ENCODE data around the gene NDUFA6. TPM values are rescaled to one million over a fixed set of nuclear protein-coding genes. Genes with fewer than 3 reads are reported as not detected.

Gene NDUFA6
- total and polyA plus RNA-seq, 2 experiments from 2014 or later, result 56.3 to 180 TPM

DNA sequence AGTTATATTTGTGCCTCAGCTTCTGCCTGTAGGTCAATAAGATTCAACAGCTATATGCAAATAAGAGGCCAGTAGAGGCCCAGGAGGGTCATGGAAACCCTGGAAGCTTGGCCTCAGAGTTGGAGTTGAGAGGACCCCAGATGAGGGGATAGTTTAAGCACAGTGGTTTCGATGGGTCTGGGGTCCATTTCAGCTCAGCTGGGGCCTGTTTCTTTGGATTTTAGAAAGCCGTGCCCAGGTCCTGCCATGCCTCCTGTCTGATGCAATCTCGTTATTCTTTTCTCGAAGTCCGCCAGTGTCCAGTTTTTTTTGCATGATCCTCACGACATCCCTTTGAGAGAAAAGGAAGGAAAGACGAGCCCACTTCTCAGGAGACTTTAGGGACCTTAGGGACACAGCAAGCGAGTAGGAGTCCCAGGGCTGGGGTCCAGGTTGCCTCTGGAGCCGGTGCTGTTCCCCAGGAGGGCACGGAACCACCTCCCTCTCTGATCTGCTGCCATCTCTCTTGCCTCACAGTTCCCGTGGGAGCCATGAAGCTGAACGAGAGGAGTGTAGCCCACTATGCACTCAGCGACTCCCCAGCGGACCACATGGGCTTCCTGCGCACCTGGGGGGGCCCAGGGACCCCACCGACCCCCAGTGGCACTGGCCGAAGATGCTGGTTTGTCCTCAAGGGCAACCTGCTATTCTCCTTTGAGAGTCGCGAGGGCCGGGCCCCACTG is 13.6 kb downstream of the NDUFA6 start:
- in situ Hi-C loops (cut with MboI), result no loop called here
- H4K20me1 ChIP-seq (ENCODE audit: insufficient read depth), result no peaks in the 10 kb centered on the region
- H3F3A ChIP-seq (ENCODE audit: insufficient read depth), result peaks cover 35% of the 10 kb centered on the region
- 78 to 84% methylated on average over 19 to 20 of the region's 20 CpGs for WGBS, 2 experiments (ENCODE audit: low coverage in 1 of 2, low lambda C conversion rate in 2 of 2, missing lambda C conversion rate in 2 of 2)
- no peak overlapping the region for H3K4me2 ChIP-seq (ENCODE audit: unreplicated experiment)
- peaks cover 27% of the 10 kb centered on the region for H3K4me1 ChIP-seq (ENCODE audit: insufficient read depth)
- no peaks in the 10 kb centered on the region for H3K27me3 ChIP-seq (replicated peaks; ENCODE audit: insufficient read depth)
- TF ChIP-seq EZH2 (IDR thresholded peaks at IDR 0.05; ENCODE audit: insufficient read depth, poor library complexity, severe bottlenecking) (no peak), EZH2phosphoT487 (IDR thresholded peaks at IDR 0.05; ENCODE audit: insufficient read depth, low read depth) (no peak)
- no peaks in the 10 kb centered on the region for H3K36me3 ChIP-seq (ENCODE audit: low read depth)
- DNase-seq, result no peak
- no peaks in the 10 kb centered on the region for H3K9me2 ChIP-seq (ENCODE audit: insufficient read depth)
- H3K4me3 ChIP-seq, result no peak overlapping the region
- no peaks in the 10 kb centered on the region for H3K9me3 ChIP-seq (ENCODE audit: low read depth)
- H3K79me2 ChIP-seq (ENCODE audit: insufficient read depth), result peaks cover 48% of the 10 kb centered on the region
- H2AFZ ChIP-seq, result no peak overlapping the region
- H3K27ac ChIP-seq, result peak overlapping the region; percentile 5; the same call in 1 of the 2 replicates
- no peak overlapping the region for H3K9ac ChIP-seq

DNA sequence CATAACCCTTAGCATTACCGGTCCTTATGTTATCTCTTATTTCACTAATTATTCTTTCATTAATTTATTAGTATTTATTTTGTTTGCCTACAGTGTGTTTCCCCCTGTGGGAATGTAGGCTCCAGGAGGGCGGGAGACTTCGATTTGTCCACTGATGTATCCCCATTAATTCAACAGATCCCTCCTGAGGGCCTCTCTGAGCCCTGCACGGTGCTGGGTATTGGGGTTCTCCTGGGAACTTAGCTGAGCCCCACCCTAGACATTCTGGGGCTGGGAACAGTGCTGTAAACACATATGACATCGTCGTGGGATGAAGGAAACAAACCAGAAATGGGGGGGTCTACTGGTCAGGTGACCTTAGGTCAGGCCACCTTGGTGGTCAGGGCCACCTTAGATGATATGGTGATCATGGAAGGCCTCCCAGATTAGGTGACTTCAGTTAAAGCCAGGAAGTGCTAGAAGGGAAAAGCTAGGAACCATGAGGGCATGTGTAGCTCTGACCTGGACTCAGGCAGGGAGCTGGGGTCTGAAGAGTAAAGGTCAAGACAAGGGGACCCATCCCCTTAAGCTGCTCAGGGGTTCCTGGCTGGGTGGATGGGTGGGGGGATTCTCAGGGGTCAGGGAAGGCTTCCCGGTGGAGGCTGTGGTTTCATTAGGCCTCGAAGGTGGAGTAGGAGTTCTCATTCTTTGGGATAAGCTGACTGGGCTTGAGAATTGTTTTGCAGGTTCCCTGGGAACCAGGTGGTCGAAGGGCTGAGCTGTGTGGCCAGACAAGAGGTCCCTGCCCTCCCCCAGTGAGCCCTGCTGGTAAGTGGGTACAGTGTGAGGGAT is 15.5 kb downstream of the NDUFA6 start:
- H3K4me3 ChIP-seq, result peak overlapping the region; percentile 77
- TF ChIP-seq EZH2 (IDR thresholded peaks at IDR 0.05; ENCODE audit: insufficient read depth, poor library complexity, severe bottlenecking), result no peak
- TF ChIP-seq EZH2phosphoT487 (IDR thresholded peaks at IDR 0.05; ENCODE audit: insufficient read depth, low read depth), result no peak
- H3K79me2 ChIP-seq (ENCODE audit: insufficient read depth), result peaks cover 36% of the 10 kb centered on the region
- in situ Hi-C loops (cut with MboI), result no loop called here
- H3K9ac ChIP-seq, result peak overlapping the region; percentile 99
- no peaks in the 10 kb centered on the region for H4K20me1 ChIP-seq (ENCODE audit: insufficient read depth)
- no peaks in the 10 kb centered on the region for H3K9me3 ChIP-seq (ENCODE audit: low read depth)
- no peaks in the 10 kb centered on the region for H3K36me3 ChIP-seq (ENCODE audit: low read depth)
- 36% methylated on average over 9 of the region's 9 CpGs for WGBS, 2 experiments (ENCODE audit: low coverage in 1 of 2, low lambda C conversion rate in 2 of 2, missing lambda C conversion rate in 2 of 2)
- H3K9me2 ChIP-seq (ENCODE audit: insufficient read depth), result no peaks in the 10 kb centered on the region
- no peak for DNase-seq
- peak overlapping the region; percentile 79 for H2AFZ ChIP-seq
- peaks cover 36% of the 10 kb centered on the region for H3F3A ChIP-seq (ENCODE audit: insufficient read depth)
- H3K4me2 ChIP-seq (ENCODE audit: unreplicated experiment), result peak overlapping the region; percentile 96
- H3K27me3 ChIP-seq (replicated peaks; ENCODE audit: insufficient read depth), result no peaks in the 10 kb centered on the region
- peaks cover 31% of the 10 kb centered on the region for H3K4me1 ChIP-seq (ENCODE audit: insufficient read depth)
- H3K27ac ChIP-seq, result peak overlapping the region; percentile 75

DNA sequence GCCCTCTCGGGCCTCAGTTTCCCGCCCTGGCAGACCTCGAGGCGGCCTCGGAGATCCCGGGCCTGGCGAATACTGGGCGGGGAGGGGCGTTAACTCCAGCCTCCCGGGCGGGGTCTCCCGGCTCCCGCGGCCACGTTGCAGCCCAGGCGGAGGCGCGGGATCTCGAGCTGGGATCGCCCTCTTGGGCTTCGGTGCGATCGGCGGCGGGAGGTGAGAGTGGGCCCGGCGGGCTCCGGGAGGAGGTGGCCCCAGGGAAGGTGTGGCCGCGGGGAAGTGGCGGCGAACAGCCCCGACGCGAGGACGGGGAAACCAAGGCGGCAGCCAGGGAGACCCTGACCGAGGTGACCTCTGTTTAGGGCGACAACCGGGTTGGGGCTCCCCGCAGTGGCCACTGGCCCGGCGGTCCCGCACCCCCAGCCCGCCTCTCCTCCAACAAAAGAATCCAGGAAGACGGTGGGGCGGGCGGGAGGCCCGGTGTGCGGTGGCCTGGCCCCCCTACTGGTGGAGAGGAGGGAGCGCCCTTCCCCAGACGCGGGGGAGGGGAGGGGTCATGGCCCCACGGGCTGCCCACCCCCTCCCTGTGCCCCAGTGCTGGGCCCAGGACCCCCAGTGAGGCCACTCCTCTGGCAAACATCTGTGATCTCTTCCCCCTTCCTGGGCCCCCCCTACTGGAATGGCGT is 16.3 kb downstream of the NDUFA6 start, which contains the start of gene PHETA2:
Gene PHETA2 (plus strand): TSS at position 117 of the 680 bp plus-strand sequence. CDS start 3,046 bp downstream, outside the sequence.
- no peaks in the 10 kb centered on the region for H3K9me2 ChIP-seq (ENCODE audit: insufficient read depth)
- no peaks in the 10 kb centered on the region for H4K20me1 ChIP-seq (ENCODE audit: insufficient read depth)
- H3K79me2 ChIP-seq (ENCODE audit: insufficient read depth), result peaks cover 36% of the 10 kb centered on the region
- no peaks in the 10 kb centered on the region for H3K9me3 ChIP-seq (ENCODE audit: low read depth)
- peak within 1 kb of the TSS; percentile 79 for H2AFZ ChIP-seq
- DNase-seq, result peak; percentile 80
- peak within 1 kb of the TSS; percentile 96 for H3K4me2 ChIP-seq (ENCODE audit: unreplicated experiment)
- H3K4me1 ChIP-seq (ENCODE audit: insufficient read depth), result peaks cover 37% of the 10 kb centered on the region
- no peaks in the 10 kb centered on the region for H3K27me3 ChIP-seq (replicated peaks; ENCODE audit: insufficient read depth)
- peak within 1 kb of the TSS; percentile 75 for H3K27ac ChIP-seq
- peaks cover 35% of the 10 kb centered on the region for H3F3A ChIP-seq (ENCODE audit: insufficient read depth)
- peak within 1 kb of the TSS; percentile 99 for H3K9ac ChIP-seq
- H3K4me3 ChIP-seq, result peak within 1 kb of the TSS; percentile 77
- TF ChIP-seq EZH2 (IDR thresholded peaks at IDR 0.05; ENCODE audit: insufficient read depth, poor library complexity, severe bottlenecking) (no peak), EZH2phosphoT487 (IDR thresholded peaks at IDR 0.05; ENCODE audit: insufficient read depth, low read depth) (no peak)
- in situ Hi-C loops (cut with MboI), result no loop called here
- whole genome bisulfite sequencing, 2 experiments (ENCODE audit: low coverage in 1 of 2, low lambda C conversion rate in 2 of 2, missing lambda C conversion rate in 2 of 2), result 1% methylated on average over 13 to 30 of the region's 55 CpGs
- H3K36me3 ChIP-seq (ENCODE audit: low read depth), result no peaks in the 10 kb centered on the region

DNA sequence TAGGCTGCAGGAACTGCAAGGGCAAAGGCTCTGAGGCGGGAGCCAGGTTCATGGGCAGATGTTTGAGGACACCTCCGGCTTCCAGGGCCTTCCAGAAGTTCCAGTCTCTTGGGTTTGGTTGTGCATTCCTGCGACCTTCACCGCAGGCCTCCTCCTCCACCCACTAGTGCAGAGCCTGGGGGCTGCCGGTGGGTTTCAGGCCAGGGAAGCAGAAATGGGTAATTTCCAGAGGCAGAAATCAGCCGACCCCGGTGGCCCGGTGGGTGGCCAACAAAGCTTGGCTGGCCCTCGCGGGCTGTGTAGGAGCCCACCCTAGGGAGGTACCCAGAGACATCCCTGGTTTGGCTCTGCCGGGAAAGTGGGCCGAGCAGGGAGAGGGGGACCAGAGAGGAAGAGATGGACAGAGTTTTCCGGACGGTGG is 16.9 kb downstream of the NDUFA6 start:
- peak overlapping the region; percentile 96 for H3K4me2 ChIP-seq (ENCODE audit: unreplicated experiment)
- in situ Hi-C loops (cut with MboI), result no loop called here
- DNase-seq, result no peak
- no peaks in the 10 kb centered on the region for H3K36me3 ChIP-seq (ENCODE audit: low read depth)
- no peaks in the 10 kb centered on the region for H3K27me3 ChIP-seq (replicated peaks; ENCODE audit: insufficient read depth)
- H3F3A ChIP-seq (ENCODE audit: insufficient read depth), result peaks cover 30% of the 10 kb centered on the region
- H3K4me1 ChIP-seq (ENCODE audit: insufficient read depth), result peaks cover 31% of the 10 kb centered on the region
- H3K79me2 ChIP-seq (ENCODE audit: insufficient read depth), result peaks cover 36% of the 10 kb centered on the region
- H3K27ac ChIP-seq, result peak overlapping the region; percentile 75
- H4K20me1 ChIP-seq (ENCODE audit: insufficient read depth), result no peaks in the 10 kb centered on the region
- H3K9ac ChIP-seq, result peak overlapping the region; percentile 99
- H3K9me2 ChIP-seq (ENCODE audit: insufficient read depth), result no peaks in the 10 kb centered on the region
- H3K4me3 ChIP-seq, result peak overlapping the region; percentile 77
- TF ChIP-seq EZH2 (IDR thresholded peaks at IDR 0.05; ENCODE audit: insufficient read depth, poor library complexity, severe bottlenecking), result no peak
- no peak for TF ChIP-seq EZH2phosphoT487 (IDR thresholded peaks at IDR 0.05; ENCODE audit: insufficient read depth, low read depth)
- H2AFZ ChIP-seq, result peak overlapping the region; percentile 79
- no peaks in the 10 kb centered on the region for H3K9me3 ChIP-seq (ENCODE audit: low read depth)
- WGBS, 2 experiments (ENCODE audit: low coverage in 1 of 2, low lambda C conversion rate in 2 of 2, missing lambda C conversion rate in 2 of 2), result 49 to 51% methylated on average over 14 of the region's 14 CpGs

Data from GM23248 (cell line).